ENCODE results near the gene S100A5. TPM values are rescaled to one million over a fixed set of nuclear protein-coding genes. Genes with fewer than 3 reads are reported as not detected.
A peak's percentile ranks its signal among the peaks of the same experiment; 100 is the strongest.
"Not testable (repeated sequence)": the region's sequence is repeated elsewhere in the genome, so short reads cannot be mapped to it uniquely, and the experiment has no call there.

The S100A5 gene
- polyA plus RNA-seq, 4 donors: 0.18 TPM; not detected in 3

DNA sequence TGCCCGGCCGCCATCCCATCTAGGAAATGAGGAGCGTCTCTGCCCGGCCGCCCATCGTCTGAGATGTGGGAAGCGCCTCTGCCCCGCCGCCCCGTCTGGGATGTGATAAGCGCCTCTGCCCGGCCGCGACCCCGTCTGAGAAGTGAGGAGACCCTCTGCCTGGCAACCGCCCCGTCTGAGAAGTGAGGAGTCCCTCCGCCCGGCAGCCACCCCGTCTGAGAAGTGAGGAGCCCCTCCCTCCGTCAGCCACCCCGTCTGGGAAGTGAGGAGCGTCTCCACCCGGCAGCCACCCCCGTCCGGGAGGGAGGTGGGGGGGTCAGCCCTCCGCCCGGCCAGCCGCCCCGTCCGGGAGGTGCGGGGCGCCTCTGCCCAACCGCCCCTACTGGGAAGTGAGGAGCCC, 42.1 kb upstream of the S100A5 start:
- H3K27ac ChIP-seq (ENCODE audit: low read depth in 1 of 3, low read length in 2 of 3); DNase-seq; FAIRE-seq; H3K4me3 ChIP-seq (ENCODE audit: low read depth in 1 of 3, low read length in 3 of 3); H3K36me3 ChIP-seq (ENCODE audit: control insufficient read depth in 3 of 3, insufficient read depth in 2 of 3, low read depth in 1 of 3, low read length in 3 of 3); H3K27me3 ChIP-seq (ENCODE audit: control insufficient read depth in 3 of 3, insufficient read depth in 3 of 3, low read length in 3 of 3); H3K4me1 ChIP-seq (ENCODE audit: control insufficient read depth in 3 of 3, insufficient read depth in 2 of 3, low read depth in 1 of 3, low read length in 2 of 3); H3K9me3 ChIP-seq (ENCODE audit: control insufficient read depth in 2 of 2, insufficient read depth in 1 of 2, low read depth in 1 of 2, low read length in 1 of 2): not testable (repeated sequence)
- 94 to 96% (median 95%) methylated on average over 26 to 34 of the region's 34 CpGs for WGBS, 3 donors

DNA sequence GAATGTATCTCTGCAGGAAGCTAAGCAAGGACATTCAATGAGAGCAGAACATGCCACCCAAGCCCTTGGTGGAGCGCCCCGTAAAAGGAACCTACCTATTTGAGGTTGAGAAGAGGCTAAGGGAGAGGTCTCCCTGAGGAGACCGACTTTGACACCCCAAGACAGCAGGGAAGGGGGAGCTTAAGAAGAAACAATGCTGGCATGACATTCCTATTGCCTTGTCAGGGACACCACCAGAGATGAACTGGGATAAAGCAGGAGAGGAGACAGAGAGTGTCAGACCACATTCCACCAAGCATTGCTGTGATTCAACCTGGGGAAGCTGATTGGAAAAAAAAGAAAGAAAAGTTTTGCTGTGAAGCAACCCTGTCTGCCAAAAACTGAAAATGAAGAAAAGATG, 38.2 kb upstream of the S100A5 start:
- H3K4me1 ChIP-seq (ENCODE audit: control insufficient read depth in 3 of 3, insufficient read depth in 2 of 3, low read depth in 1 of 3, low read length in 2 of 3): peaks cover 0 to 3% (median 0%) of the 10 kb centered on the region in 3 donors
- H3K27me3 ChIP-seq (ENCODE audit: control insufficient read depth in 3 of 3, insufficient read depth in 3 of 3, low read length in 3 of 3): no peaks in the 10 kb centered on the region
- no peaks in the 10 kb centered on the region for H3K9me3 ChIP-seq (ENCODE audit: control insufficient read depth in 2 of 2, insufficient read depth in 1 of 2, low read depth in 1 of 2, low read length in 1 of 2)
- 81 to 84% (median 82%) methylated on average over 3 of the region's 3 CpGs for WGBS, 3 donors
- H3K27ac ChIP-seq (ENCODE audit: low read depth in 1 of 3, low read length in 2 of 3): no peak overlapping the region
- FAIRE-seq (no peak), DNase-seq (no peak)
- H3K4me3 ChIP-seq (ENCODE audit: low read depth in 1 of 3, low read length in 3 of 3): no peak overlapping the region
- H3K36me3 ChIP-seq (ENCODE audit: control insufficient read depth in 3 of 3, insufficient read depth in 2 of 3, low read depth in 1 of 3, low read length in 3 of 3): no peaks in the 10 kb centered on the region

DNA sequence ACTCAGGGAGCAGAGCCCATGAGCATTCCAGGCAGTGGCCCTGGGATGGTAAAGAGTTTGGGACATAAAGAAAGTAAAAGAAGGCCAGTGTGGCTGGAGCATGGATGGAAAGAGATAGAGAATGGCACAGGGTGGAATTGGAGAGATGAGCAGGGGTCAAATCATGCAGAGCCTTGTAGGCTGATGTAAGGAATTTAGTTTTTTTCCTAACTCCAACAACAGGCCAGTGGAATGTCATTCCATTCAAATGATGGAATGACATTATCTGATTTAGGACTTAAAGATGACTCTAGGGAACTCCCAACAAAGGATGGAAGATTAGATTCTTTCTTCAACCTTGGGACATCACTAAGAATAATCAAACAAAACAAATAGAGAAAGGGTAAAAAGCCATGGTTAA, 37.8 kb upstream of the S100A5 start:
- DNase-seq: no peak
- Histone ChIP-seq H3K4me1 (ENCODE audit: control insufficient read depth in 3 of 3, insufficient read depth in 2 of 3, low read depth in 1 of 3, low read length in 2 of 3) (peaks cover 0 to 5% (median 0%) of the 10 kb centered on the region in 3 donors), H3K27ac (ENCODE audit: low read depth in 1 of 3, low read length in 2 of 3) (no peak overlapping the region), H3K36me3 (ENCODE audit: control insufficient read depth in 3 of 3, insufficient read depth in 2 of 3, low read depth in 1 of 3, low read length in 3 of 3) (no peaks in the 10 kb centered on the region), H3K9me3 (ENCODE audit: control insufficient read depth in 2 of 2, insufficient read depth in 1 of 2, low read depth in 1 of 2, low read length in 1 of 2) (no peaks in the 10 kb centered on the region), H3K4me3 (ENCODE audit: low read depth in 1 of 3, low read length in 3 of 3) (no peak overlapping the region), H3K27me3 (ENCODE audit: control insufficient read depth in 3 of 3, insufficient read depth in 3 of 3, low read length in 3 of 3) (no peaks in the 10 kb centered on the region)
- FAIRE-seq: no peak

- no peak for FAIRE-seq
- WGBS, 3 donors: 20 to 55% (median 43%) methylated on average over 9 of the region's 9 CpGs
- H3K9me3 ChIP-seq (ENCODE audit: control insufficient read depth in 2 of 2, insufficient read depth in 1 of 2, low read depth in 1 of 2, low read length in 1 of 2): no peaks in the 10 kb centered on the region
- H3K27ac ChIP-seq (ENCODE audit: low read depth in 1 of 3, low read length in 2 of 3): no peak overlapping the region
- H3K27me3 ChIP-seq (ENCODE audit: control insufficient read depth in 3 of 3, insufficient read depth in 3 of 3, low read length in 3 of 3): no peaks in the 10 kb centered on the region
- H3K4me3 ChIP-seq (ENCODE audit: low read depth in 1 of 3, low read length in 3 of 3): no peak overlapping the region
- H3K36me3 ChIP-seq (ENCODE audit: control insufficient read depth in 3 of 3, insufficient read depth in 2 of 3, low read depth in 1 of 3, low read length in 3 of 3): no peaks in the 10 kb centered on the region
- DNase-seq: no peak
- H3K4me1 ChIP-seq (ENCODE audit: control insufficient read depth in 3 of 3, insufficient read depth in 2 of 3, low read depth in 1 of 3, low read length in 2 of 3): peaks cover 0 to 10% (median 3%) of the 10 kb centered on the region in 3 donors
Measured at GRCh38 chr1:153577624-153578051, 36.9 kb upstream of the S100A5 start.

GRCh38 chr1:153577138-153577537, 36.4 kb upstream of the S100A5 start:
- H3K27me3 ChIP-seq (ENCODE audit: control insufficient read depth in 3 of 3, insufficient read depth in 3 of 3, low read length in 3 of 3): no peaks in the 10 kb centered on the region
- H3K4me1 ChIP-seq (ENCODE audit: control insufficient read depth in 3 of 3, insufficient read depth in 2 of 3, low read depth in 1 of 3, low read length in 2 of 3): peaks cover 0 to 10% (median 3%) of the 10 kb centered on the region in 3 donors
- no peak overlapping the region for H3K27ac ChIP-seq (ENCODE audit: low read depth in 1 of 3, low read length in 2 of 3)
- no peaks in the 10 kb centered on the region for H3K9me3 ChIP-seq (ENCODE audit: control insufficient read depth in 2 of 2, insufficient read depth in 1 of 2, low read depth in 1 of 2, low read length in 1 of 2)
- FAIRE-seq (no peak), DNase-seq (no peak)
- H3K4me3 ChIP-seq (ENCODE audit: low read depth in 1 of 3, low read length in 3 of 3): no peak overlapping the region
- 60 to 63% (median 61%) methylated on average over 4 of the region's 4 CpGs for WGBS, 3 donors
- H3K36me3 ChIP-seq (ENCODE audit: control insufficient read depth in 3 of 3, insufficient read depth in 2 of 3, low read depth in 1 of 3, low read length in 3 of 3): no peaks in the 10 kb centered on the region

- H3K36me3 ChIP-seq (ENCODE audit: control insufficient read depth in 3 of 3, insufficient read depth in 2 of 3, low read depth in 1 of 3, low read length in 3 of 3); H3K4me3 ChIP-seq (ENCODE audit: low read depth in 1 of 3, low read length in 3 of 3); DNase-seq; H3K4me1 ChIP-seq (ENCODE audit: control insufficient read depth in 3 of 3, insufficient read depth in 2 of 3, low read depth in 1 of 3, low read length in 2 of 3); FAIRE-seq; H3K9me3 ChIP-seq (ENCODE audit: control insufficient read depth in 2 of 2, insufficient read depth in 1 of 2, low read depth in 1 of 2, low read length in 1 of 2); H3K27me3 ChIP-seq (ENCODE audit: control insufficient read depth in 3 of 3, insufficient read depth in 3 of 3, low read length in 3 of 3); H3K27ac ChIP-seq (ENCODE audit: low read depth in 1 of 3, low read length in 2 of 3): not testable (repeated sequence)
- WGBS, 3 donors: 67 to 83% (median 78%) methylated on average over 6 to 10 of the region's 10 CpGs
Measured at GRCh38 chr1:153575497-153575896, 34.8 kb upstream of the S100A5 start.

DNA sequence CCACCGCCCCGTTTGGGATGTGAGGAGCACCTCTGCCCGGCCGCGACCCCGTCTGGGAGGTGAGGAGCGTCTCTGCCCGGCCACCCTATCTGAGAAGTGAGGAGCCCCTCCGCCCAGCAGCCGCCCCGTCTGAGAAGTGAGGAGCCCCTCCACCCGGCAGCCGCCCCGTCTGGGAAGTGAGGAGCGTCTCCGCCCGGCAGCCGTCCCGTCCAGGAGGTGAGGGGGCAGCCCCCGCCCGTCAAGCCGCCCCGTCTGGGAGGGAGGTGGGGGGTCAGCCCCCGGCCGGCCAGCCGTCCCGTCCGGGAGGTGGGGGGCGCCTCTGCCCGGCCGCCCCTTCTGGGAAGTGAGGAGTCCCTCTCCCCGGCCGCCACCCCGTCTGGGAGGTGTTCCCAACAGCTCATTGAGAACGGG, 34.4 kb upstream of the S100A5 start:
- WGBS, 3 donors: 90 to 98% (median 95%) methylated on average over 20 to 35 of the region's 35 CpGs
- FAIRE-seq: not testable (repeated sequence)

GRCh38 chr1:153573351-153573750, 32.6 kb upstream of the S100A5 start:
- DNase-seq (no peak), FAIRE-seq (no peak)
- no peak overlapping the region for H3K4me3 ChIP-seq (ENCODE audit: low read depth in 1 of 3, low read length in 3 of 3)
- H3K27me3 ChIP-seq (ENCODE audit: control insufficient read depth in 3 of 3, insufficient read depth in 3 of 3, low read length in 3 of 3): no peaks in the 10 kb centered on the region
- H3K27ac ChIP-seq (ENCODE audit: low read depth in 1 of 3, low read length in 2 of 3): peak overlapping the region in 2 of 3 donors; percentile 29 to 79
- no peaks in the 10 kb centered on the region for H3K9me3 ChIP-seq (ENCODE audit: control insufficient read depth in 2 of 2, insufficient read depth in 1 of 2, low read depth in 1 of 2, low read length in 1 of 2)
- peaks cover 0 to 16% (median 10%) of the 10 kb centered on the region in 3 donors for H3K4me1 ChIP-seq (ENCODE audit: control insufficient read depth in 3 of 3, insufficient read depth in 2 of 3, low read depth in 1 of 3, low read length in 2 of 3)
- 64 to 70% (median 68%) methylated on average over 3 of the region's 3 CpGs for WGBS, 3 donors
- H3K36me3 ChIP-seq (ENCODE audit: control insufficient read depth in 3 of 3, insufficient read depth in 2 of 3, low read depth in 1 of 3, low read length in 3 of 3): no peaks in the 10 kb centered on the region

More for the DNA sequence above, 34.4 kb upstream of the S100A5 start:
- not testable (repeated sequence) for DNase-seq; H3K4me3 ChIP-seq (ENCODE audit: low read depth in 1 of 3, low read length in 3 of 3); H3K36me3 ChIP-seq (ENCODE audit: control insufficient read depth in 3 of 3, insufficient read depth in 2 of 3, low read depth in 1 of 3, low read length in 3 of 3); H3K9me3 ChIP-seq (ENCODE audit: control insufficient read depth in 2 of 2, insufficient read depth in 1 of 2, low read depth in 1 of 2, low read length in 1 of 2); H3K27me3 ChIP-seq (ENCODE audit: control insufficient read depth in 3 of 3, insufficient read depth in 3 of 3, low read length in 3 of 3); H3K27ac ChIP-seq (ENCODE audit: low read depth in 1 of 3, low read length in 2 of 3)
- peaks cover 0 to 10% (median 10%) of the 10 kb centered on the region in 3 donors for H3K4me1 ChIP-seq (ENCODE audit: control insufficient read depth in 3 of 3, insufficient read depth in 2 of 3, low read depth in 1 of 3, low read length in 2 of 3)

- H3K4me3 ChIP-seq (ENCODE audit: low read depth in 1 of 3, low read length in 3 of 3): no peak overlapping the region
- FAIRE-seq (no peak), DNase-seq (peak; percentile 83 to 92)
- H3K36me3 ChIP-seq (ENCODE audit: control insufficient read depth in 3 of 3, insufficient read depth in 2 of 3, low read depth in 1 of 3, low read length in 3 of 3): no peaks in the 10 kb centered on the region
- H3K9me3 ChIP-seq (ENCODE audit: control insufficient read depth in 2 of 2, insufficient read depth in 1 of 2, low read depth in 1 of 2, low read length in 1 of 2): no peaks in the 10 kb centered on the region
- peak overlapping the region in 1 of 3 donors; percentile 73 for H3K27ac ChIP-seq (ENCODE audit: low read depth in 1 of 3, low read length in 2 of 3)
- peaks cover 3 to 23% (median 10%) of the 10 kb centered on the region in 3 donors for H3K4me1 ChIP-seq (ENCODE audit: control insufficient read depth in 3 of 3, insufficient read depth in 2 of 3, low read depth in 1 of 3, low read length in 2 of 3)
- WGBS, 3 donors: 4 to 9% (median 8%) methylated on average over 3 of the region's 3 CpGs
- H3K27me3 ChIP-seq (ENCODE audit: control insufficient read depth in 3 of 3, insufficient read depth in 3 of 3, low read length in 3 of 3): no peaks in the 10 kb centered on the region
Measured at GRCh38 chr1:153572569-153573015, 31.9 kb upstream of the S100A5 start.
